Stomach (tissue), 4 donors: ENCODE measurements around the gene PALM.

Experiments used
- CTCF ChIP-seq, 7 experiments: fragments of 450-650 bp in 4 of 7; fragments of 200-600 bp in 3 of 7; sonication (generic) in 3 of 7; IDR thresholded peaks; one replicate each; pipeline ENCODE4 v1.5.1; 2016 to 2019; ENCODE audit warnings: antibody characterized with exemption in 7 of 7, control low read depth in 2 of 7, mild to moderate bottlenecking in 1 of 7
- EP300 ChIP-seq: sonication (generic); formaldehyde crosslinking; IDR thresholded peaks from one replicate; pipeline ENCODE4 v1.6.1; 2017; ENCODE audit warnings: antibody characterized with exemption
- POLR2A ChIP-seq, 4 donors: fragments of 450-650 bp; IDR thresholded peaks; one replicate each; pipeline ENCODE4 v1.6.1; 2016; ENCODE audit warnings: antibody characterized with exemption in 4 of 4, control low read depth in 2 of 4, mild to moderate bottlenecking in 1 of 4, moderate library complexity in 1 of 4
- POLR2AphosphoS5 ChIP-seq, 3 donors: sonication (generic); formaldehyde crosslinking; IDR thresholded peaks; one replicate each; pipeline ENCODE4 v1.6.1; 2016; ENCODE audit warnings: antibody characterized with exemption in 3 of 3

GRCh38 chr19:703329-703650 lies 5.4 kb upstream of the PALM start:
- TF ChIP-seq POLR2A (IDR thresholded peaks at IDR 0.05), result no peak
- TF ChIP-seq CTCF (IDR thresholded peaks at IDR 0.05), result no peak
- TF ChIP-seq POLR2AphosphoS5 (IDR thresholded peaks at IDR 0.05), result no peak
- no peak for TF ChIP-seq EP300
